Amygdala (tissue), 56 donors: ENCODE data around the gene ROR2.
A peak's percentile ranks its signal among the peaks of the same experiment; 100 is the strongest.

Experiments used
- DNase-seq, 56 donors: peaks; one replicate each; lab custom pipeline; 2025; lab: John Stamatoyannopoulos, UW

Gene ROR2

DNA sequence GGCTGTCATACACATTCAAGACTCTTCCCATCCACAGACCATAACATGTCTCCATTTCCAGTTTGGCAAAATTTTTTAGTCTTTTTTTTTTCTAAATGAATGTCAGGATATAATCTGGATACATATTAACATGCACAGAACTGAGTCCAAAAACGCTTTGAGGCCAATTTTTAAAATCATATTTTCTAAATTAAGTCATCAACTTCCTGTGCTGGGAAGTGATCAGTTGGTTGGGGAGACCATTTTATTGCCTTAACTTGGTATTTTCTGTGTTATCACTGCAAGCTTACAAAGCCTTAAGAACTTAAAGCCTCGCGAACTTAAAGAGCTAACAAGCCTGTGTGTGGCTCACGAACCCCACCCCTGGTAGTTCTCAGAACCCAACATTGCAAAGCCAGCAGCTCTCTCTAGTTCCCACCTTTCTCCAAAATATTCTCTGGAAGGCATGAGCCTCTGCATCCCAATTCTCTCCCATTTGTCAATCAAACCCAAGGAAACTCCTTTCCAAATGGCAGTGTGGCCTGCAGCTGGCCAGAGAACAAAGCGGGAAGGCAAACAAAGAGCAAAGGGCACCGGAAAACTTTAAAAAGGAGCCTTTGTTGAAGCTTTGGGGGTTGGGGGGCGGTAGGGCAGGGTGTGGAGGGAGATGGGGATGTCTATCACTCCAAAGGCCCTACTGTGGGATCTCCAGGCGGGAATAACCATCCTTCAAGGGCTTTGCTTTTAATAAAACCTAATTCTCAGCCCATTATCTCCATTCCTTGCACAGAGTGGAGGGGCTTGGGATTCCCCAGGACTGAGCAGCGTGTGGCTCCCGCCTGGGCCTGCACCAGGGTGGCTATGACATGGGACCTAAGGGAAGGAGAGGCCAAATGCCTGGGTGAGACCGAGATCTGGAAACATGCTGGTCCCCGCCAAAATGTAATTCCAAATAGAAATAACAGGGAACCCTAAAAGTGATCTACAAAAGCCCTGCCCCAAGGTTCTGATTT is 65.0 kb downstream of the ROR2 start:
- peak in 10 of 56 donors; percentile 2 to 45 (median 20) for DNase-seq

DNA sequence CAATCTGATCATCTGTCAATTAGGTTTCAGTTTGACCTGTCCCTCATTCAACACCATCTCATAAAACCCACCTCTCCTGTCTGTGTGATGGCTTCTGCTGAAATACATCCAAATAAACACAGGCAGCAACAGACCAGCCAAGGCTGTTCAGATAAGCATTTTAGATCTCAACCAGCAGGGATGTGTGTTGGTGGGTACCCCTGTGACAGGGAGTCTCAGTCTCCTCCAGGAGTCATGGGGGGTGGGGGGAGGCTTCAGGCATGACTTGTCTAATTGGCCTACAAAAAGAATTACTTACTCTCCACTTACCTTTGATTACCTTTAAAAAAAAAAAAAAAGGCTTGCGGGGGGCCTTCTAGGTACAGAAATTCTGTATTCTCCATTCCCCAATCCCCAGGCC is 65.9 kb downstream of the ROR2 start:
- no peak for DNase-seq

DNA sequence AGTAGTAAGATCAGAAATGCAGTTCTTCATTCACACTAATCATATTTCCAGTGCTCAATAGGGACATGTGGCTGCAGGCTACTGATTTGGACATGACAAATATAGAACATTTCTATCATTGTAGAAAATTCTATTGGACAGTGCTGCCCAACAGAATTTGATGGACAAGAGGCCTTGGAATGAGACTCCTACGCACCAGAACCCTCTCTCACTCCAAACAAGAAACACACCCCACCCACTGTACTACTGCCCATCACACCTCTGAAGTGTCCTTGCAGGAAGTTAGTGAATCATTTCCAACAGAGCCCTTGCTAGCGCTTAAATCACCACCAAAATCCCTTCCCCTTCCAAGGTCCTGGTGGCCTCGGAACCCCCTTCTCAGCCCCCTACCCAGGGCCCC is 66.5 kb downstream of the ROR2 start:
- no peak for DNase-seq

DNA sequence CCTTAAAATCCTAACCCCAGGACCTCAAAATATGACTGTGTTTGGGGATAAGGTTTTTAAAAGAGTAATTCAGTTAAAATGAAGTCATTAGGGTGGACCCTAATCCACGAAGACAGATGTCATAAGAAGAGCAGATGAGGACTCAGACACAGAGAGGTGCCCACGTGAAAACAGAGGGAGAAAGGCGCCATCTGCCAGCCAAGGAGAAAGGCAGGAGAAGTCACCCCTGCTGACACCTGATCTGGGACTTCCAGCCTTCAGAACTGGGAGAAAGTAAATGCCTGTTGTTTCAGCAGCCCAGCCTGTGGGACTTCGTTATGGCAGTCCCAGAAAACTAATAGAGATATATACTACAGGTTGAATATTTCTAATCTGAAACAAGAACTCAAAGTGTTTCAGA is 67.4 kb downstream of the ROR2 start:
- no peak for DNase-seq

DNA sequence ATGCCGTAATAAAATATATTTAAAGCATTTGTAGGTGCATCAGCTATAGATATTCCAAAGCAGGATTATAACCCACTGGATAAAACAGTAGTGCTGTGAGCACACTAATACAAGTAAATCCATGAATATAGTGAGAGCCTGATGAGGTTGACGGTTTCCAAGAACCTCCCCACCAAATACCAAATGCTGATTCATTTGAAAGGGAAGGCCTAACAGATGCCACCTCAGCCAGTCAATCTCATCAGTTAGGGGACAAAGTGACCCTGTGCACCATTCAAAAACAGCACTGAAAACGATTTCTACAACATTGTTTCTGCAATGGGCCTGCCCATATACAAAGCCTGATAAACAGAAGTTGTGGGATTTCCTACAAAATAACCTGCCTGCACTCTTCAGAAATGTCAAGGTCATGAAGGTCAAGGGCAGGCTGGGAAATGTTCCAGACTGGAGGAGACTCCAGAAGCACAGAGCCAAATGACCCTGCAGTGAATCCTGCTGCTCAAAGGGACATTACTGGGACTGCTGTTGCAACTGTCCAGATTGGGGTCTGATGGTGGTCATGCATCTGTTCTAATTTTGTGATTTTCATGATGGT is 69.6 kb downstream of the ROR2 start:
- DNase-seq, result no peak

DNA sequence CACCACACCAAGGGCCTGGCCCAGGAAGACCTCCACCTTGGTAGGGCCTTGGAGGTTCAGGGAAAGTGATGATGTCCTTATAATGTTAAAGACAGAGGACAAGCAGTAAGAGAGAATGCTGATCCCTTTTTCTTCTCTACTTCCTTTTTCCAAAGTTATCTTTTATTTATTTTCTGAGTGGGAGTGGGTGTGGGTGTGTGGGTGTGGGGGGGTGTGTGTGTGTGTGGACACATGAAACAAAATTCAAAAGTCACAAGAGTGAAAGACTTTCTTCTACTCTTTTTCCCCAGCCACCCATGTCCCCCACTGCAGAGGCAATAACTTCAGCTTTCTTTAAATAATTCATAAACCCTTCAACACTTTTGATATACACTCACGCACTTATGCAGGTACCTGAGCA is 70.8 kb downstream of the ROR2 start:
- DNase-seq, result no peak

DNA sequence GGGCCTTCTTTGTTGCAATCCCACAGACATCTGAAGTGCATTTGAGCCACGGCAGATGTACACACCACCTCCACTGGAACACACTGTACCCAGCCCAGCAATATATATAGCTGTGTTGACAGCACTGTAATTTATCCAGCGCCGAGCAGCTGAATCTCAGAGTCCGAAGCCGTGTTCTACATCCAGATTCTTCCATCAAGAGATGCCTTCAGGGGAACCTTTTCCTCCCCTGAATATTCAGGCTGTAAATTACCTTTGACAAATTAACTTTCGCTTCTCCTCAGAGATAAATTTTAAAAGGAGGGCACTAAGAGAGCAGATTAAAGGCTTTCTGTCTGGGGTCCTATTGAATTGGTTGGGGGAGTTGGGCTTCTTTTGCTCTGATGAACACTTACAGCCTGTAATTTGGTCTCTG is 76.4 kb downstream of the ROR2 start:
- DNase-seq, result no peak

DNA sequence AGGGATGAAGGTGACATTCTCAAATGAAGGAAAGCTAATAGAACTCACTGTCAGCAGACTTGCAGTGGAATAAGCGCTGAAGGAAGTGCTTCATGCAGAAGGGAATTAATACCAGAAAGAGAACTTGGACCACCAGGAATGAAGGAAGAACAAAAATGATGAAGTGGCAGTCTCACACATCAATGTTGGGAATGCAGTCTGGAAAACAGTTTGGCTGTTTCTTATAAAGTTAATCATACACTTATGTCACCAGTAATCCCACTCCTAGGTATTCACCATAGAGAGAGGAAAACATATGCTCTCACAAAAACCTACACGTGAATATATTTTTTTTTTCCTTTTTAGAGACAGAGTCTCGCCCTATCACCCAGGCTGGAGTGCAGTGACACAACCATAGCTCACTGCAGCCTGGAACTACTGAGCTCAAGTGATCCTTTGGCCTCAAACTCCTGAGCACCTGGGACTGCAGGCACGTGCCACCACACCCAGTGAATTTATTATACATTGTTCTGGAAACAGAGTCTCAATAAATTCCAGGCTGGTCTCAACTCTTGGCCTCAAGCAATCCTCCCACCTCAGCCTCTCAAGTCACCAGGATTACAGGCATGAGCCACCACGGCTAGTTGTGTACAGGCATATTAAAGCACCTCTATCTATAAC is 81.2 kb downstream of the ROR2 start:
- DNase-seq, result no peak

DNA sequence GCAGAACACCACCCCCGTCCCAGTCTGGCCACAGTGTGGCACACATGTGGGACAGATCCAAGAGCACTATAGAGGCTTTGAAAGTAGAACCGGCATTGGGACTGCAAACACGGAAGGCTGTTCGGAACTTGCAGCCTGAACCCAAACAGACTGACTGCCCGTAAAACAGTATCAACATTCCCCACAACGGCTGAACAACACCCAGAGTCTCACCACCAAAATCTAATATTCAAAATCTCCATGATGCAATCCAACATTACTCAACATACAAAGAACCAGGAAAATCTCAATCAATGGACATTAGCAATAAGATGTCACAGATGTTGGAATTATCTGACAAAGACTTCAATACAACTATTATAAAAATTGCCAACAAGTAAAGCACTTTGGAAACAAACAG is 82.3 kb downstream of the ROR2 start:
- DNase-seq, result no peak

DNA sequence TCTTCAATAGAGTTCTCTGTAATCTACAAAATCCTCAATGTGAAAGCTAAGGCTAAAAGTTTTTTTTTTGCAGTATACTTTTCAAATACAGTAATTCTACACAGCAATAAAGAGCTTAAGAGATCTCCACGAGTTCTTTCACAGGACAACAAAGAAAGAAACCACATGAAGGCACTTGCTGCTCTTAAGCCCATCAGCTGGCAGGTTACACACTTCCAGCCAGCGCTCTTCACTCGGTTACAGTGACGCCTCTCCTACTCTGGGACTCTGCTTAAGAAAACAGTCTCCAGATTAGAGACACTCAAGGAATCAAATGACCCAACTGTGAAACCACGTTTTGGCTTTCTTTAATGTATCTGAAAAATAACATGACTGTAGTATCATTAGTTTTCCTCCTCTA is 85.0 kb downstream of the ROR2 start:
- DNase-seq, result no peak

DNA sequence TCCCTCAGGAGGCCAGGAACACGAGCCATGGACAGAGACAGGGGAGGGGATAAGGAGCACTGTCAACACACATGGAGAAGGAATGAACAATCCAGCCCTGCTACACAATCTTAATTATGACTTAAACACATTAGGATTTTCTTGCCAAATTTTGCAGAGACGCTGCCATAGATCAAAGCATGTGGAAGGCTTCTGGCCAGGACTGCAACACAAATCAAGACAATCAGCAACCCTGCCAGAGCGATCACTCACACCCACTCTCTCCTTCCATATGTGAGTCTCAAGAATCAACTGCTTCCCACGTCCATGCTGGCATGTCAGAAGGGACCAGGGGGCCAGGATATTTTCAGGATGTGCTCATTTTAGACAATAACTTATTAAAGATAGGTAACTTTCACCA is 85.6 kb downstream of the ROR2 start:
- DNase-seq, result no peak

DNA sequence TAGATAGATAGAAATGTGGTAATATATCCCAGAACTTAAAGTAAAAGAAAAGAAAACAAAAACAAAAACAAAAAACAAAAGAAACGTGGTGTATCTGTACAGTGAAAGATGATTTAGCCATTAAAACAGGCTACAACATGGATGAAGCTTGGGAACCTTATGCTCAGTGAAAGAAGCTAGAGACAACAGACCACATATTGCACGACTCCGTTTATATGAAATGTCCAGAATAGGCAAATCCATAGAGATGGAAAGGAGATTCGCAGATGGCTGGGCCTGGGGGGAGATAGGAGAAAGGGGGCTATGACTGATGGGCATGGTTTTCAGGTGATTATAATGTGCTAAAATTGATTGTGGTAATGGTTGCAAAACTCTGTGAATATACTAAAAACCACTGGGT is 86.6 kb downstream of the ROR2 start:
- no peak for DNase-seq

DNA sequence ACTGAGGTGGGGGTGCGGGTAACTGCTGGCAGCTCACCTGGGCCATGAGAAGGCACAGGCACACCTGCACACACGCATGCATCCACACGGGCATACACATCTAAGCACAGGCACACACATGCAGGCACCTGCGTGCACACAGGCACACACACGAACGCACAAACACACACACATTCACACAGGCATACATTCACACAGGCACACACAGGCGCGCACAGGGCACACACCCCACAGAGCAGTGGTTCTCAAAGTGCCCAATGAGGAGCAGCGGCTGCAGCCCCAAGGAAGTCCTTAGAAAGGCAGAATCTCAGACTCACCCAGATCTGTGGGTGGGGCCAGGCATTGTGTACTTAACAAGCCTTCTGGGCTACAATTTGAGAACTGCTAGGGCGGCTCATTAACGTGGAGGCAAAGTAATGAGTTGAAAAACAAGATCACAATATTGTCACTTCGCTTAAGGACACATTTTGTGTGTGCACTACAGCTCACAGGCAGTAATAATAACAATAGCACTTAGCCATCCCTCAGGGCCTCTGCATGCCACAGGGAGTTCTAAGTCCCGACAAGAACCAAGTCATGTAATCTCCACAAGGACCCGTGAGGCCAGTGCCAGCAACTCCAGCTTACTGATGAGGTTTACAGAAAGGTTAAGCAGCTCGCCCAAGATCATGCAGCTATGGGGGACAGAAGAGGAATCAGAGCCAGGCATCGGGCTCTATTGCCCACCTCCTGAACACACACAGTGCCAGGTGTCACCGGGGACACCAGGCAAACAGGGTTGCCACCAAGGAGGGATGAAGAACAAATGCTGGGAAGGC is 91.6 kb downstream of the ROR2 start:
- no peak for DNase-seq

DNA sequence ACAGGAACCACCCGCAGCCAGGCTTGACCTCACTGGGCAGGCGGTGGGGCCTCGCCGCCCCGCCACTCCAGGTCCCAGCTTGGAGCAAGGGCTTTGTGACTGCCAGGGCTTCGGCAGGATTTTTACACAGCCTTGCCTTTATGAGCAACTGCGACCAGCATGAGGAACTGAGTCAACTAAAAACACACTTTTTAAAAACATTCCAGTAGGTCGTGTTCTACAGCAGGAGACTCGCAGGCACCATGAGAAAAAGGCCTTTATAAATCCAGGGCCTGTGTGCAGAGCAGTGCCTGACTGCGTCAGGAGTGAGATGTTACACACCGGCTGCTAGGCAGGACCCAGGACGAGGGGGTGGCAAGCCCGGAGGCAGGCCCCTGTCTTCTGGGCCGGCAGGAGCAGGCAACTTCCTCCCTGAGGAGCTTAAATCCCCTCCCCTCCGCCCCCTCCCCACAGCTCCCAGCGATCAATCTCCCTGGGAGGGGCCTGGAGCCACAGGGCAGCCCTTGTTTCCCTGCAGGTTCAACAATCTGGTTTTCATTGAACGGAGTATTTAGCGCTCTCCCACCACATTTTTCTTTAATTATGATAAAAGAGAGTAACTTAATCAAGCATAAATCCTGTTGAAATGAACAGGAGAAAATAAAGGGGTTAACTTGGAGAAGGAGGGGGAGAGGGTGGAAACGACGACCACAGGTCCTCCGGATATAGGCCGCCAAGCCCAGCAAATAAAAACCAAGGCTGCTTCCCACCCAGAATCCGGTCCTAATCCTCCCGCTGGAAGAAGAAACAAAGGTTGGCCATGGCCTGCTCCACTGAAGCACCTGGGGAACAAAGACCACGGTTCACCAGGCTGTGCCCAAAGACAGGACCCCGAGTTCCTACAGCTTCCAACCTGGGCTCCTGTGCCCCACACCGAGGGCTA is 92.5 kb downstream of the ROR2 start:
- no peak for DNase-seq

DNA sequence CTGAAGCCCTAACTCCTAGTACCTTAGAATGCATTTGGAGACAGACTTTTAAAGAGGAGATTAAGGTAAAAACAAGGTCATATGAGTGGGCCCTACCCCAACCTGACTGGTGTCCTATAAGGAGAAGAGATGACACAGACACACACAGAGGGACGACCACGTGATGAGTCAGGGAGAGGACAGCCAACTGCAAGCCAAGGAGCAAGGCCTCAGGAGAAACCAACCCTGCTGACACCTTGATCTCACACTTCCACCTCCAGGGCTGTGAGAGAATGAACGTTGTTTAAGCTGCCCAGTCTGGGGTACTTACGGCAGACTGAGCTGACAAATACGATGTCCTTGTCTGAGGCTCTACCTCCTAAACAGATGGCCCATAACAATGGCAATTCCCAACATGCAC is 93.6 kb downstream of the ROR2 start:
- no peak for DNase-seq

DNA sequence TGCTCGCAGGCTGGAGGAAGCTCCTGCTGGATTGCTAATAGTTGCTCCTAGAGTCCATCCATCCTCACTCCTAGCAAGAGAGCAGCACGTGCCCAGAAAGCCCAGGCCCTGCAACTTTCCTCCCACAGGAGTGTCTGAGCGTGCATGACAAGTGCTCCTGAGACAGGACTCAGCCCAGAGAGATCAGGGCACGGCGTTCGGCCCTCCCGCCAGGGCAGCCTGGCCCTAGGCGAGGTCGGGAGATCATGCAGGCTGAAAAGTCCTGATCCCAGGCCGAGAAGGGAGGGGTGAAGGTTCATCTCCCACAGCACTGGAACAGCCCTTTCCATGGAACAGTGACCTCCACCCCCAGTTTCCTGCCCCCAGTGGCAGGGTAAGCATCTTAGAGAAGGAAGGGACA is 94.8 kb downstream of the ROR2 start:
- DNase-seq, result no peak

DNA sequence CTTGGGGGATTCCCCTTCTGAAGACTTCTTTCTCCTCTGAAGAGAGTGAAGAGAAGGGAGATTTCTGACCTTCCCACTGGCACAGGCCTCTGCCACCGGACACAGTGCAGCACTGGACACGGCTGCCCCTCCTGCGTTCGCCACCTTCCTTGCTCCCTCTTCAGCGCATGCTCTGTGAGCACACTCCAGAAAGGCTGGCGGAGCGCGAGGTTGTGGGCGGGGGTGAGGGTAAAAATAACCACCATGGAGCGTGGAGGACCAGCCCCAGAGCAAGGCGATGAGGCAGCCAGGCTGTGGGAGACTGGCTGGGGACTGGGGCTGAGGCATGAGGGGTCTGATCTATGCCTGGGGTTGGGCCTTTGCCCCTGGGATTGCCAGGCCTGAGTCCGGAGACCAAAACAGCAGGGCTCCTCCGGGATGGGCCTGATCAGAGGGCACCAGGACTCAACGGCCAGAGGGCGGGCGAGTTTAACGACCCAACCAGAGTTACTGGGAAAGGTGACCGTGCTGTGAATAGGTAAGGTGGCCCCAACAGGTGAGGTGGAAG is 97.2 kb downstream of the ROR2 start:
- no peak for DNase-seq

DNA sequence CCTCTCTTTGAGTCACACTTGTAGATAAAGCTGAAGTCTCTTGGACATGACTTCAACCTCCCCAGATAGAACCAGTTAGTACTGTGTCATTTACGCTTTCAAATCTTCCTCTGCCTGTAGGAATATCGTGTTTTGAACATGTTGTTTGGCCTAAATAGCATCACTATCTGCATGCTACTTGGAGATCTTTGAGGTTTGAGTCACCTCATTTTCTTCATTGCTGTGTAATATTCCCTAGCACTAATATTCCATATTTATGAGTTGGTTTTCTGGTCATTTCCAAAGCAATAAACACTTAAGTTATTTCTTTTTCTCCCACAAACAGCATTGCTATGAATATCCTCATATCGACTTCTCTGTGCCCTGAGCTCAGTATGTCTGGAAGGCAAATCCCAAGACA is 100.3 kb downstream of the ROR2 start:
- DNase-seq, result no peak

DNA sequence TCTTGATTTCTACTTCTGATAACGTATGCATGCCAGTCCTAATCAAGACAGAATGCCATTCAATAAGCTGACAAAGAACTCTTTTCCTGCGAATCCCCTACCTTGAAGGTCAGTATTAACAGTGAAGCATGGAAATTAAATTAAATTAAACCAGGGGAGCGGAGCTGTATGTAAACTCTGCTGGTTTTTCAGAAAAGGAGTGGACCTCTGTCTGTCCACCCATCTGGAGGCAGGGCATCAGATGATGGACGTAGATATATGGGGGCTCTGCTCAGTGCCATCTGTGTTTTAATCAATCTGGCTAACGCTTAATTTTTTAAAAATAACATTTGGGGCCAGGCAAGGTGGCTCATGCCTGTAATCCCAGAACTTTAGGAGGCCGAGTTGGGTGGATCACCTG is 101.9 kb downstream of the ROR2 start:
- no peak for DNase-seq
